Psoas muscle (tissue), 8 donors: ENCODE results near the gene PHF2. TPM values are rescaled to one million over a fixed set of nuclear protein-coding genes. Genes with fewer than 3 reads are reported as not detected.
A peak's percentile ranks its signal among the peaks of the same experiment; 100 is the strongest.

ENCODE experiments used
- ATAC-seq, 4 donors: fragments of 200-7000 bp; cut with Tn5 transposase; one replicate each; pipeline ENCODE4 v1.9.1; 2020; ENCODE audit warnings: moderate library complexity in 3 of 4, mild to moderate bottlenecking in 2 of 4
- DNase-seq, 2 donors: peaks; one replicate each; pipeline ENCODE4 v3.0.0-alpha.2; 2020
- H3K27ac ChIP-seq: fragments of 200-600 bp; one replicate; pipeline ENCODE4 v1.8.0; 2022
- H3K27me3 ChIP-seq, 3 donors: fragments of 200-600 bp in 1 of 3; one replicate each; pipeline versions ENCODE4 v1.6.1 to v1.8.0; 2013 to 2022; ENCODE audit warnings: low read length in 2 of 3, mild to moderate bottlenecking in 2 of 3, moderate library complexity in 1 of 3; ENCODE audit not compliant: insufficient read depth in 3 of 3
- H3K36me3 ChIP-seq, 2 donors: fragments of 200-600 bp in 1 of 2; one replicate each; pipeline versions ENCODE4 v1.6.1 to v1.8.0; 2013 to 2022; ENCODE audit warnings: low read depth in 1 of 2, mild to moderate bottlenecking in 1 of 2, moderate library complexity in 1 of 2; ENCODE audit not compliant: insufficient read depth in 1 of 2
- H3K4me1 ChIP-seq: fragments of 200-600 bp; one replicate; pipeline ENCODE4 v1.8.0; 2022
- H3K4me3 ChIP-seq: fragments of 200-600 bp; one replicate; pipeline ENCODE4 v1.8.0; 2022; ENCODE audit warnings: mild to moderate bottlenecking
- H3K9me3 ChIP-seq: fragments of 200-600 bp; one replicate; pipeline ENCODE4 v1.8.0; 2022
- CTCF ChIP-seq: fragments of 200-600 bp; IDR thresholded peaks from one replicate; pipeline ENCODE4 v1.8.0; 2022; ENCODE audit warnings: antibody characterized with exemption
- WGBS, 3 donors: extraction: QIAGEN DNeasy Blood & Tissue Kit; methylation state at CpG; one replicate each; pipeline versions ENCODE4 v1.1.6 to v1.1.7; 2013; 5-methylcytosine and 5-hydroxymethylcytosine counted together
- intact Hi-C, 2 donors: fragments of 100-400 bp; cut with DNase I; formaldehyde crosslinking; loops; one replicate each; pipeline versions ENCODE4 v1.11.0 to v1.14.2; 2022
- polyA plus RNA-seq, 3 donors: library from polyadenylated mRNA; stranded (reverse); fragments of 200-250 nt; gene quantifications; one replicate each; pipeline ENCODE4 v1.2.3, GENCODE V29; 2013
- total RNA-seq, 4 donors: library from RNA; stranded (reverse); fragmentation: NEBNext Ultra II Directional in 2 of 4; extraction: Animal tissue kit (Norgen Biotek cat#: 25700) in 2 of 4; gene quantifications; one replicate each; pipeline versions ENCODE4 v1.2.1 to v1.2.4, GENCODE V29; 2021 to 2023
- donor health status: healthy with polysubstance abuse.
- donor health status: DM: no; HTN: no; CAD: no; lungs with moderate emphysema.
- donor health status: Bipolar disorder and iron deficiency.
- donor health status: healthy.
- donor health status: DM: yes; HTN: yes; CAD: no.
- donor health status: DM: no; HTN: no; CAD: no.
- donor health status: DM: no; HTN: no; CAD: no.
- donor health status: DM: yes; HTN: yes; CAD: no.

PHF2 gene
- total and polyA plus RNA-seq, 7 donors, result 9.3 to 26.6 (median 19.1) TPM

- intact Hi-C loops, result no loop called here
- Histone ChIP-seq H3K4me1 (peaks cover 6% of the 10 kb centered on the region), H3K36me3 (peaks cover 2 to 36% of the 10 kb centered on the region in 2 donors), H3K4me3 (no peak overlapping the region), H3K9me3 (no peaks in the 10 kb centered on the region), H3K27me3 (no peaks in the 10 kb centered on the region), H3K27ac (peak overlapping the region; percentile 58)
- DNase-seq (peak; percentile 39 to 72), ATAC-seq (peak; percentile 83 to 94 (median 92))
- TF ChIP-seq CTCF, result no peak
- 56 to 66% (median 59%) methylated on average over 12 of the region's 12 CpGs for WGBS, 3 donors
These were observed 68.2 kb downstream of the PHF2 start for GRCh38 chr9:93644397-93645088.

- WGBS, 3 donors, result 93 to 95% (median 94%) methylated on average over 28 of the region's 28 CpGs
- no peaks in the 10 kb centered on the region for H3K27me3 ChIP-seq
These were observed 68.9 kb downstream of the PHF2 start for GRCh38 chr9:93645149-93645889.

GRCh38 chr9:93645921-93646639 is 69.7 kb downstream of the PHF2 start:
- 92 to 93% (median 92%) methylated on average over 12 of the region's 12 CpGs for WGBS, 3 donors
- peaks cover 6% of the 10 kb centered on the region for H3K4me1 ChIP-seq
- no peaks in the 10 kb centered on the region for H3K27me3 ChIP-seq
- no peak for ATAC-seq
- peak in 1 of 2 donors; percentile 42 for DNase-seq
- no peak for TF ChIP-seq CTCF
- H3K36me3 ChIP-seq, result peaks cover 2 to 51% of the 10 kb centered on the region in 2 donors
- H3K4me3 ChIP-seq, result no peak overlapping the region
- no peaks in the 10 kb centered on the region for H3K9me3 ChIP-seq
- intact Hi-C loops, result no loop called here
- H3K27ac ChIP-seq, result no peak overlapping the region

More at GRCh38 chr9:93645149-93645889, 68.9 kb downstream of the PHF2 start:
- Histone ChIP-seq H3K27ac (no peak overlapping the region), H3K4me3 (no peak overlapping the region), H3K36me3 (peaks cover 2 to 44% of the 10 kb centered on the region in 2 donors), H3K9me3 (no peaks in the 10 kb centered on the region), H3K4me1 (peaks cover 6% of the 10 kb centered on the region)
- ATAC-seq, result no peak
- TF ChIP-seq CTCF, result no peak
- DNase-seq, result peak in 1 of 2 donors; percentile 35
- intact Hi-C loops, result no loop called here

- TF ChIP-seq CTCF, result no peak
- intact Hi-C loops, result no loop called here
- Histone ChIP-seq H3K9me3 (no peaks in the 10 kb centered on the region), H3K36me3 (peaks cover 2 to 58% of the 10 kb centered on the region in 2 donors), H3K27me3 (no peaks in the 10 kb centered on the region), H3K4me1 (peaks cover under 1% of the 10 kb centered on the region), H3K4me3 (no peak overlapping the region), H3K27ac (no peak overlapping the region)
- 91 to 98% (median 96%) methylated on average over 10 of the region's 10 CpGs for WGBS, 3 donors
- ATAC-seq (no peak), DNase-seq (peak in 1 of 2 donors; percentile 30)
These were observed 70.3 kb downstream of the PHF2 start for GRCh38 chr9:93646640-93647178.
